PC-9 (cell line): ENCODE measurements around the gene SLC35A2. TPM values are rescaled to one million over a fixed set of nuclear protein-coding genes. Genes with fewer than 3 reads are reported as not detected.

Experiments used
- BruUV-seq: library from RNA; stranded (reverse); fragments of 400-500 nt; replicated peaks from 2 replicates; lab custom pipeline; 2021; lab: Mats Ljungman, UMichigan
- CTCF ChIA-PET: fragments of 300-600 bp; sonication (Branson Sonifier 250); formaldehyde crosslinking; loops from one replicate; lab custom pipeline; 2022; ENCODE audit warnings: antibody characterized with exemption; lab: Charles Lee
- POLR2A ChIA-PET: fragments of 300-600 bp; sonication (Branson Sonifier 250); formaldehyde crosslinking; loops from one replicate; lab custom pipeline; 2022; ENCODE audit warnings: antibody characterized with exemption; ENCODE audit not compliant: unreplicated experiment; lab: Charles Lee
- DNase-seq, 2 experiments: peaks; one replicate each; pipeline versions ENCODE4 v3.0.0 to v3.0.0-alpha.2; 2015 to 2022; ENCODE audit warnings: mixed read lengths in 1 of 2
- H2AFZ ChIP-seq: fragments of 200-600 bp; sonication (generic); 2 replicates; pipeline ENCODE4 v1.8.1; 2017; ENCODE audit warnings: antibody characterized with exemption
- H3F3A ChIP-seq: fragments of 200-600 bp; sonication (generic); 2 replicates; pipeline ENCODE4 v1.8.1; 2017; ENCODE audit warnings: antibody characterized with exemption, mild to moderate bottlenecking, low read depth; ENCODE audit not compliant: insufficient read depth
- H3K27ac ChIP-seq: fragments of 200-600 bp; sonication (generic); 2 replicates; pipeline ENCODE4 v1.6.1; 2016; ENCODE audit warnings: mixed run types
- H3K27me3 ChIP-seq: fragments of 200-600 bp; sonication (generic); 2 replicates; pipeline ENCODE4 v1.6.1; 2016; ENCODE audit warnings: low read depth, mixed run types; ENCODE audit not compliant: insufficient read depth
- H3K36me3 ChIP-seq: fragments of 200-600 bp; sonication (generic); 2 replicates; pipeline ENCODE4 v1.6.1; 2016; ENCODE audit warnings: low read depth, mixed run types
- H3K4me1 ChIP-seq: fragments of 200-600 bp; sonication (generic); replicated peaks from 2 replicates; pipeline ENCODE4 v1.6.1; 2016; ENCODE audit warnings: mixed run types; ENCODE audit not compliant: insufficient read depth
- H3K4me2 ChIP-seq: fragments of 200-600 bp; sonication (generic); 2 replicates; pipeline ENCODE4 v1.6.1; 2017; ENCODE audit warnings: mixed run types
- H3K4me3 ChIP-seq: fragments of 200-600 bp; sonication (generic); 2 replicates; pipeline ENCODE4 v1.6.1; 2016; ENCODE audit warnings: mixed run types
- H3K79me2 ChIP-seq: fragments of 200-600 bp; sonication (generic); 2 replicates; pipeline ENCODE4 v1.6.1; 2017; ENCODE audit warnings: low read depth, mixed run types
- H3K9me2 ChIP-seq: fragments of 200-600 bp; sonication (generic); 2 replicates; pipeline ENCODE4 v1.8.1; 2017; ENCODE audit warnings: mild to moderate bottlenecking; ENCODE audit not compliant: insufficient read depth
- H3K9me3 ChIP-seq: fragments of 200-600 bp; sonication (generic); 2 replicates; pipeline ENCODE4 v1.8.1; 2016; ENCODE audit warnings: low read depth; ENCODE audit not compliant: insufficient read depth
- H4K20me1 ChIP-seq: fragments of 200-600 bp; sonication (generic); 2 replicates; pipeline ENCODE4 v1.8.1; 2017; ENCODE audit not compliant: insufficient read depth
- CTCF ChIP-seq: fragments of 200-600 bp; sonication (generic); conservative IDR thresholded peaks from 2 replicates; pipeline ENCODE4 v1.6.1; 2017; ENCODE audit warnings: mixed run types, antibody characterized with exemption, mild to moderate bottlenecking, moderate library complexity
- EZH2 ChIP-seq: fragments of 200-600 bp; sonication (generic); IDR thresholded peaks from 2 replicates; pipeline ENCODE4 v1.8.0; 2017; ENCODE audit warnings: antibody characterized with exemption, low read depth
- intact Hi-C: fragments of 100-400 bp; cut with micrococcal nuclease; formaldehyde crosslinking; loops from one replicate; pipeline ENCODE4 v1.10.0; 2022; ENCODE audit not compliant: unreplicated experiment
- total RNA-seq: library from RNA; stranded (reverse); gene quantifications from 2 replicates; pipeline ENCODE4 v1.2.3, GENCODE V29; 2021

The SLC35A2 gene
- total RNA-seq, 1 experiment from 2014 or later: 29.6 TPM

- intact Hi-C loops: no loop called here
- BruUV-seq: no TSS peak
- no peak for DNase-seq
- Histone ChIP-seq H3K36me3 (no peaks in the 10 kb centered on the region), H3F3A (no peaks in the 10 kb centered on the region), H3K4me1 (no peaks in the 10 kb centered on the region), H3K9me2 (no peaks in the 10 kb centered on the region), H4K20me1 (no peaks in the 10 kb centered on the region; the same call in 1 of the 2 replicates), H3K79me2 (no peaks in the 10 kb centered on the region), H3K9me3 (no peaks in the 10 kb centered on the region), H3K27ac (no peak overlapping the region), H2AFZ (no peak overlapping the region), H3K4me3 (no peak overlapping the region), H3K4me2 (no peak overlapping the region), H3K27me3 (no peaks in the 10 kb centered on the region)
- TF ChIP-seq CTCF (no peak), EZH2 (no peak)
- POLR2A ChIA-PET: no interaction called here
- CTCF ChIA-PET: no interaction called here
These were observed 29.0 kb upstream of the SLC35A2 start for GRCh38 chrX:48940404-48940955.

GRCh38 chrX:48939524-48940228 is 28.2 kb upstream of the SLC35A2 start:
- TF ChIP-seq CTCF (no peak), EZH2 (no peak)
- POLR2A ChIA-PET: no interaction called here
- Histone ChIP-seq H3K9me2 (no peaks in the 10 kb centered on the region), H3F3A (no peaks in the 10 kb centered on the region), H3K27ac (no peak overlapping the region), H3K4me1 (no peaks in the 10 kb centered on the region), H3K36me3 (no peaks in the 10 kb centered on the region), H3K9me3 (no peaks in the 10 kb centered on the region), H3K79me2 (no peaks in the 10 kb centered on the region), H3K4me2 (no peak overlapping the region), H2AFZ (no peak overlapping the region), H3K4me3 (no peak overlapping the region), H4K20me1 (no peaks in the 10 kb centered on the region), H3K27me3 (no peaks in the 10 kb centered on the region)
- no TSS peak for BruUV-seq
- DNase-seq: no peak
- CTCF ChIA-PET: no interaction called here
- intact Hi-C loops: no loop called here

- DNase-seq: no peak
- no peak for TF ChIP-seq EZH2
- TF ChIP-seq CTCF: no peak
- H3F3A ChIP-seq: no peaks in the 10 kb centered on the region
- H3K9me3 ChIP-seq: no peaks in the 10 kb centered on the region
- H3K4me1 ChIP-seq: no peaks in the 10 kb centered on the region
- no peak overlapping the region for H2AFZ ChIP-seq
- no TSS peak for BruUV-seq
- ChIA-PET CTCF (no interaction called here), POLR2A (interaction anchor here (0.6 kb wide), 1 partner anchor 36 kb away, joined by 4 read pairs; no protein-coding TSS in a partner anchor)
- no peaks in the 10 kb centered on the region for H3K36me3 ChIP-seq
- H3K4me2 ChIP-seq: no peak overlapping the region
- no peaks in the 10 kb centered on the region for H3K79me2 ChIP-seq
- H3K27ac ChIP-seq: no peak overlapping the region
- no peaks in the 10 kb centered on the region for H3K9me2 ChIP-seq
- H4K20me1 ChIP-seq: no peaks in the 10 kb centered on the region
- no peaks in the 10 kb centered on the region for H3K27me3 ChIP-seq
- intact Hi-C loops: no loop called here
- no peak overlapping the region for H3K4me3 ChIP-seq
These were observed 27.4 kb upstream of the SLC35A2 start for GRCh38 chrX:48938721-48939425.
